Activated naive CD8-positive, alpha-beta T cell treated with anti-CD3 and anti-CD28 coated beads, Interleukin-2, amount 50 U/mL, for 24 hours (primary cell): ENCODE measurements around the gene LRRC37A.
"Not testable (repeated sequence)": the region's sequence is repeated elsewhere in the genome, so short reads cannot be mapped to it uniquely, and the experiment has no call there.

Source experiments
- ATAC-seq: fragments of 150-1000 bp; cut with Tn5 transposase; one replicate; pipeline ENCODE4 v1.10.0; 2021
- DNase-seq: peaks from one replicate; pipeline ENCODE4 v3.0.0; 2021
- H3K27ac Mint-ChIP-seq: one replicate; pipeline ENCODE4 v1.8.0; 2021; ENCODE audit warnings: mild to moderate bottlenecking, mixed read lengths
- H3K27me3 Mint-ChIP-seq: one replicate; pipeline ENCODE4 v1.8.0; 2021; ENCODE audit warnings: mixed read lengths
- H3K36me3 Mint-ChIP-seq: one replicate; pipeline ENCODE4 v1.8.0; 2021; ENCODE audit warnings: low read depth, mixed read lengths
- H3K4me1 Mint-ChIP-seq: one replicate; pipeline ENCODE4 v1.8.0; 2021; ENCODE audit warnings: mixed read lengths
- H3K4me3 Mint-ChIP-seq: one replicate; pipeline ENCODE4 v1.8.0; 2021; ENCODE audit warnings: mild to moderate bottlenecking, moderate library complexity, mixed read lengths
- H3K9me3 Mint-ChIP-seq: one replicate; pipeline ENCODE4 v1.8.0; 2021; ENCODE audit warnings: mixed read lengths

LRRC37A gene

GRCh38 chr17:46361755-46362154 lies 66.8 kb downstream of the LRRC37A start, which contains the start of gene ARL17B:
Gene ARL17B, minus strand, starts transcription at chr17:46361766. Its CDS starts 3,369 bp downstream, at chr17:46358397.
- not testable (repeated sequence) for H3K9me3 Mint-ChIP-seq, H3K27me3 Mint-ChIP-seq, H3K27ac Mint-ChIP-seq, H3K36me3 Mint-ChIP-seq, H3K4me3 Mint-ChIP-seq, H3K4me1 Mint-ChIP-seq
- DNase-seq: peak; percentile 76
- peak; percentile 99 for ATAC-seq

- H3K4me1 Mint-ChIP-seq, H3K9me3 Mint-ChIP-seq: not testable (repeated sequence)
Measured at GRCh38 chr17:46367520-46367919, 72.6 kb downstream of the LRRC37A start.

GRCh38 chr17:46372236-46373229 lies 77.6 kb downstream of the LRRC37A start:
- H3K4me1 Mint-ChIP-seq, H3K36me3 Mint-ChIP-seq, H3K27me3 Mint-ChIP-seq, H3K9me3 Mint-ChIP-seq, DNase-seq, H3K27ac Mint-ChIP-seq, H3K4me3 Mint-ChIP-seq: not testable (repeated sequence)
- peak; percentile 80 for ATAC-seq

More at GRCh38 chr17:46367520-46367919, 72.6 kb downstream of the LRRC37A start:
- H3K27ac Mint-ChIP-seq, H3K4me3 Mint-ChIP-seq, DNase-seq, H3K27me3 Mint-ChIP-seq, ATAC-seq, H3K36me3 Mint-ChIP-seq: not testable (repeated sequence)

GRCh38 chr17:46373418-46373817 lies 78.5 kb downstream of the LRRC37A start:
- not testable (repeated sequence) for H3K4me1 Mint-ChIP-seq, DNase-seq, H3K36me3 Mint-ChIP-seq, H3K4me3 Mint-ChIP-seq, H3K27me3 Mint-ChIP-seq, H3K27ac Mint-ChIP-seq, H3K9me3 Mint-ChIP-seq
- peak; percentile 66 for ATAC-seq

- peak; percentile 84 for ATAC-seq
- not testable (repeated sequence) for H3K27ac Mint-ChIP-seq, H3K36me3 Mint-ChIP-seq, H3K4me1 Mint-ChIP-seq, DNase-seq, H3K27me3 Mint-ChIP-seq, H3K4me3 Mint-ChIP-seq, H3K9me3 Mint-ChIP-seq
Measured at GRCh38 chr17:46383118-46383517, 88.2 kb downstream of the LRRC37A start.

- H3K27me3 Mint-ChIP-seq, H3K4me1 Mint-ChIP-seq, DNase-seq, H3K27ac Mint-ChIP-seq, ATAC-seq, H3K36me3 Mint-ChIP-seq, H3K4me3 Mint-ChIP-seq, H3K9me3 Mint-ChIP-seq: not testable (repeated sequence)
Measured at GRCh38 chr17:46385491-46385890, 90.6 kb downstream of the LRRC37A start.
